ENCODE measurements around the gene LTBP4.

The LTBP4 gene

GRCh38 chr19:40601134-40601974 lies at the start of gene LTBP4:
Gene LTBP4, plus strand, starts transcription at chr19:40601369. Its CDS starts 19 bp downstream, at chr19:40601388.
- H3K36me3 ChIP-seq, result peaks cover 26% of the 10 kb centered on the region
- TF ChIP-seq CTCF (IDR thresholded peaks at IDR 0.05; ENCODE audit: low read depth, low read length), result no peak
- no peak for DNase-seq
- H3K4me3 ChIP-seq (ENCODE audit: low read depth, low read length), result no peak within 1 kb of the TSS
- H3K27me3 ChIP-seq (ENCODE audit: insufficient read depth, low read depth, severe bottlenecking), result no peaks in the 10 kb centered on the region
- H3K27ac ChIP-seq, result no peak within 1 kb of the TSS
- H3K9me3 ChIP-seq (ENCODE audit: severe bottlenecking), result no peaks in the 10 kb centered on the region

- Histone ChIP-seq H3K27me3 (ENCODE audit: insufficient read depth, low read depth, severe bottlenecking) (no peaks in the 10 kb centered on the region), H3K36me3 (peaks cover 19% of the 10 kb centered on the region)
- no peak for TF ChIP-seq CTCF (IDR thresholded peaks at IDR 0.05; ENCODE audit: low read depth, low read length)
Observed at GRCh38 chr19:40552848-40553247, 48.3 kb upstream of the LTBP4 start.

GRCh38 chr19:40553885-40554857 lies 47.0 kb upstream of the LTBP4 start:
- no peak for TF ChIP-seq CTCF (IDR thresholded peaks at IDR 0.05; ENCODE audit: low read depth, low read length)
- no peaks in the 10 kb centered on the region for H3K9me3 ChIP-seq (ENCODE audit: severe bottlenecking)
- no peak for DNase-seq
- H3K36me3 ChIP-seq, result peaks cover 21% of the 10 kb centered on the region
- no peaks in the 10 kb centered on the region for H3K27me3 ChIP-seq (ENCODE audit: insufficient read depth, low read depth, severe bottlenecking)
- H3K4me3 ChIP-seq (ENCODE audit: low read depth, low read length), result no peak overlapping the region
- H3K27ac ChIP-seq, result no peak overlapping the region

More at GRCh38 chr19:40552848-40553247, 48.3 kb upstream of the LTBP4 start:
- DNase-seq, result no peak
- H3K27ac ChIP-seq, result no peak overlapping the region
- H3K9me3 ChIP-seq (ENCODE audit: severe bottlenecking), result no peaks in the 10 kb centered on the region
- no peak overlapping the region for H3K4me3 ChIP-seq (ENCODE audit: low read depth, low read length)

GRCh38 chr19:40555978-40556689 lies 45.0 kb upstream of the LTBP4 start:
- Histone ChIP-seq H3K27ac (no peak overlapping the region), H3K9me3 (ENCODE audit: severe bottlenecking) (no peaks in the 10 kb centered on the region), H3K27me3 (ENCODE audit: insufficient read depth, low read depth, severe bottlenecking) (no peaks in the 10 kb centered on the region), H3K36me3 (peaks cover 21% of the 10 kb centered on the region), H3K4me3 (ENCODE audit: low read depth, low read length) (no peak overlapping the region)
- no peak for TF ChIP-seq CTCF (IDR thresholded peaks at IDR 0.05; ENCODE audit: low read depth, low read length)
- no peak for DNase-seq

- Histone ChIP-seq H3K4me3 (ENCODE audit: low read depth, low read length) (no peak overlapping the region), H3K9me3 (ENCODE audit: severe bottlenecking) (no peaks in the 10 kb centered on the region), H3K27me3 (ENCODE audit: insufficient read depth, low read depth, severe bottlenecking) (no peaks in the 10 kb centered on the region), H3K27ac (no peak overlapping the region), H3K36me3 (peaks cover 17% of the 10 kb centered on the region)
- DNase-seq, result no peak
- TF ChIP-seq CTCF (IDR thresholded peaks at IDR 0.05; ENCODE audit: low read depth, low read length), result no peak
Observed at GRCh38 chr19:40556953-40557530, 44.1 kb upstream of the LTBP4 start.

Measured in WERI-Rb-1 (cell line).